ENCODE results near the gene LTB. TPM values are rescaled to one million over a fixed set of nuclear protein-coding genes. Genes with fewer than 3 reads are reported as not detected.

The LTB gene
- total and polyA plus RNA-seq, 2 donors, result 128 to 337 TPM

- WGBS, result 41% methylated on average over 11 of the region's 11 CpGs
- H3K27me3 ChIP-seq (ENCODE audit: control insufficient read depth in 2 of 2, insufficient read depth in 1 of 2, low read length in 1 of 2), result no peaks in the 10 kb centered on the region
- H3K4me3 ChIP-seq (ENCODE audit: low read length in 2 of 2), result peak overlapping the region; percentile 68 to 84
- peak overlapping the region; percentile 98 for H3K27ac ChIP-seq (ENCODE audit: low read depth in 1 of 2, low read length in 1 of 2)
- H3K9me3 ChIP-seq (ENCODE audit: control insufficient read depth in 2 of 2, insufficient read depth in 1 of 2, low read length in 1 of 2), result peaks cover 0 to 9% of the 10 kb centered on the region in 2 donors
- peaks cover 0 to 24% of the 10 kb centered on the region in 2 donors for H3K36me3 ChIP-seq (ENCODE audit: control insufficient read depth in 2 of 2, insufficient read depth in 2 of 2, low read length in 1 of 2)
- no peak for DNase-seq (ENCODE audit: low read depth in 6 of 9, low spot score in 9 of 9)
- peaks cover 32 to 90% of the 10 kb centered on the region in 2 donors for H3K4me1 ChIP-seq (ENCODE audit: control insufficient read depth in 2 of 2, insufficient read depth in 2 of 2, low read length in 2 of 2)
These were observed 1.8 kb downstream of the LTB start for GRCh38 chr6:31580438-31580740.

DNA sequence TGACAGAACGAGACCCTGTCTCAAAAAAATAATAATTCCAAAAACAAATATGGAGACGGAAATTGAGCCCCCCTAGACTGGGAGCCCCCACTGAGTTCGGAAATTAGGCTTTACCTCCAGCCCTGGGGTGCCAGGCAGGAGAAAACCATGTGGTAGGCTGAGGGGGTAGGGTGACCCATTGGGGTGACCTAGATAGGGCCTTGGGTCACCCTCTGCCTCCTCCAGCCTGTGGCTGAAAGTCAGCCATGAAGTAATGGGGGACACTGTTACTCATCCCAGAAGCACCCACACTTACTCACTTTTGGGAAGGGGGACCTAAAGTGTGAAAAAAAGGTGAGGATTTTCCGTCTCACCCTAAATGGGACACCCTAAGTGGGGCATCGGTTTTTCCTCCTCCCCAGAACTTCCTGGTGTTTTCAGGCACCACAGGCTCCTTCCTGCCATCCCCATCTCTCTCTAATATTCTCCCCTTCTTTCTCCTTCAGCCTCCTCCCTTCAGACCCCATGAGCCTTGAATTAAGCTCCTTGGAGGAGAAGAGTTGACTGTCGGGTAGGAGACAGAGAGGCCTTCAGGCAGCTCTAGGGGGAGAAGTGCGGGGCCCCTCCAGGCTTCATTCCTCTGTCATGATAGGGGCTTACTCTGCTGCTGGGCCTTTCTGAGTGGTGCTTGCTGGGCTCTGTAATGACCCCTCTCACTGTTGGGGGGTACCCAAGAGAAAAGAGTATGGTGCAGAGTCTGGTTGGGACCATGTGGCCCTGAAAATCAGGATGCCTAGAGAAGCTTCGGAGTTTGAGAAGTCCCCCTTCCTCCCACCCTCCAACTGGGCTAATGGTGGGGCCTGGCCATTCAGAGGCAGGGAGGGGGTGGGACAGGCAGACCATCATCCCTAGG is 2.4 kb downstream of the LTB start:
- H3K27ac ChIP-seq (ENCODE audit: low read depth in 1 of 2, low read length in 1 of 2), result peak overlapping the region; percentile 21 to 98
- peaks cover 0 to 9% of the 10 kb centered on the region in 2 donors for H3K9me3 ChIP-seq (ENCODE audit: control insufficient read depth in 2 of 2, insufficient read depth in 1 of 2, low read length in 1 of 2)
- H3K4me3 ChIP-seq (ENCODE audit: low read length in 2 of 2), result peak overlapping the region; percentile 68 to 84
- no peak for DNase-seq (ENCODE audit: low read depth in 6 of 9, low spot score in 9 of 9)
- peaks cover 27 to 90% of the 10 kb centered on the region in 2 donors for H3K4me1 ChIP-seq (ENCODE audit: control insufficient read depth in 2 of 2, insufficient read depth in 2 of 2, low read length in 2 of 2)
- WGBS, result 96% methylated on average over 8 of the region's 8 CpGs
- peaks cover 0 to 24% of the 10 kb centered on the region in 2 donors for H3K36me3 ChIP-seq (ENCODE audit: control insufficient read depth in 2 of 2, insufficient read depth in 2 of 2, low read length in 1 of 2)
- no peaks in the 10 kb centered on the region for H3K27me3 ChIP-seq (ENCODE audit: control insufficient read depth in 2 of 2, insufficient read depth in 1 of 2, low read length in 1 of 2)

- no peak overlapping the region for H3K27ac ChIP-seq (ENCODE audit: low read depth in 1 of 2, low read length in 1 of 2)
- H3K4me3 ChIP-seq (ENCODE audit: low read length in 2 of 2), result peak overlapping the region in 1 of 2 donors; percentile 84
- peaks cover 0 to 9% of the 10 kb centered on the region in 2 donors for H3K9me3 ChIP-seq (ENCODE audit: control insufficient read depth in 2 of 2, insufficient read depth in 1 of 2, low read length in 1 of 2)
- DNase-seq (ENCODE audit: low read depth in 6 of 9, low spot score in 9 of 9), result no peak
- H3K36me3 ChIP-seq (ENCODE audit: control insufficient read depth in 2 of 2, insufficient read depth in 2 of 2, low read length in 1 of 2), result peaks cover 0 to 24% of the 10 kb centered on the region in 2 donors
- peaks cover 21 to 90% of the 10 kb centered on the region in 2 donors for H3K4me1 ChIP-seq (ENCODE audit: control insufficient read depth in 2 of 2, insufficient read depth in 2 of 2, low read length in 2 of 2)
- H3K27me3 ChIP-seq (ENCODE audit: control insufficient read depth in 2 of 2, insufficient read depth in 1 of 2, low read length in 1 of 2), result no peaks in the 10 kb centered on the region
- 97% methylated on average over 3 of the region's 3 CpGs for WGBS
These were observed 3.1 kb downstream of the LTB start for GRCh38 chr6:31579119-31579505.

GRCh38 chr6:31578184-31579118 is 3.8 kb downstream of the LTB start:
- peaks cover 0 to 9% of the 10 kb centered on the region in 2 donors for H3K9me3 ChIP-seq (ENCODE audit: control insufficient read depth in 2 of 2, insufficient read depth in 1 of 2, low read length in 1 of 2)
- H3K4me1 ChIP-seq (ENCODE audit: control insufficient read depth in 2 of 2, insufficient read depth in 2 of 2, low read length in 2 of 2), result peaks cover 19 to 90% of the 10 kb centered on the region in 2 donors
- no peaks in the 10 kb centered on the region for H3K27me3 ChIP-seq (ENCODE audit: control insufficient read depth in 2 of 2, insufficient read depth in 1 of 2, low read length in 1 of 2)
- no peak overlapping the region for H3K4me3 ChIP-seq (ENCODE audit: low read length in 2 of 2)
- H3K36me3 ChIP-seq (ENCODE audit: control insufficient read depth in 2 of 2, insufficient read depth in 2 of 2, low read length in 1 of 2), result peaks cover 0 to 24% of the 10 kb centered on the region in 2 donors
- 97% methylated on average over 12 of the region's 12 CpGs for WGBS
- no peak for DNase-seq (ENCODE audit: low read depth in 6 of 9, low spot score in 9 of 9)
- peak overlapping the region in 1 of 2 donors; percentile 26 for H3K27ac ChIP-seq (ENCODE audit: low read depth in 1 of 2, low read length in 1 of 2)

DNA sequence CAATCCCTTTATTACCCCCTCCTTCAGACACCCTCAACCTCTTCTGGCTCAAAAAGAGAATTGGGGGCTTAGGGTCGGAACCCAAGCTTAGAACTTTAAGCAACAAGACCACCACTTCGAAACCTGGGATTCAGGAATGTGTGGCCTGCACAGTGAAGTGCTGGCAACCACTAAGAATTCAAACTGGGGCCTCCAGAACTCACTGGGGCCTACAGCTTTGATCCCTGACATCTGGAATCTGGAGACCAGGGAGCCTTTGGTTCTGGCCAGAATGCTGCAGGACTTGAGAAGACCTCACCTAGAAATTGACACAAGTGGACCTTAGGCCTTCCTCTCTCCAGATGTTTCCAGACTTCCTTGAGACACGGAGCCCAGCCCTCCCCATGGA is 4.7 kb downstream of the LTB start:
- H3K27ac ChIP-seq (ENCODE audit: low read depth in 1 of 2, low read length in 1 of 2), result no peak overlapping the region
- no peak for DNase-seq (ENCODE audit: low read depth in 6 of 9, low spot score in 9 of 9)
- peaks cover 0 to 10% of the 10 kb centered on the region in 2 donors for H3K9me3 ChIP-seq (ENCODE audit: control insufficient read depth in 2 of 2, insufficient read depth in 1 of 2, low read length in 1 of 2)
- WGBS, result 97% methylated on average over 3 of the region's 3 CpGs
- no peak overlapping the region for H3K4me3 ChIP-seq (ENCODE audit: low read length in 2 of 2)
- H3K4me1 ChIP-seq (ENCODE audit: control insufficient read depth in 2 of 2, insufficient read depth in 2 of 2, low read length in 2 of 2), result peaks cover 18 to 90% of the 10 kb centered on the region in 2 donors
- H3K27me3 ChIP-seq (ENCODE audit: control insufficient read depth in 2 of 2, insufficient read depth in 1 of 2, low read length in 1 of 2), result no peaks in the 10 kb centered on the region
- H3K36me3 ChIP-seq (ENCODE audit: control insufficient read depth in 2 of 2, insufficient read depth in 2 of 2, low read length in 1 of 2), result peaks cover 0 to 24% of the 10 kb centered on the region in 2 donors

GRCh38 chr6:31576897-31577578 is 5.2 kb downstream of the LTB start:
- peaks cover 18 to 90% of the 10 kb centered on the region in 2 donors for H3K4me1 ChIP-seq (ENCODE audit: control insufficient read depth in 2 of 2, insufficient read depth in 2 of 2, low read length in 2 of 2)
- DNase-seq (ENCODE audit: low read depth in 6 of 9, low spot score in 9 of 9), result no peak
- H3K9me3 ChIP-seq (ENCODE audit: control insufficient read depth in 2 of 2, insufficient read depth in 1 of 2, low read length in 1 of 2), result peaks cover 0 to 7% of the 10 kb centered on the region in 2 donors
- H3K36me3 ChIP-seq (ENCODE audit: control insufficient read depth in 2 of 2, insufficient read depth in 2 of 2, low read length in 1 of 2), result peaks cover 0 to 24% of the 10 kb centered on the region in 2 donors
- H3K4me3 ChIP-seq (ENCODE audit: low read length in 2 of 2), result peak overlapping the region in 1 of 2 donors; percentile 47
- no peaks in the 10 kb centered on the region for H3K27me3 ChIP-seq (ENCODE audit: control insufficient read depth in 2 of 2, insufficient read depth in 1 of 2, low read length in 1 of 2)
- no peak overlapping the region for H3K27ac ChIP-seq (ENCODE audit: low read depth in 1 of 2, low read length in 1 of 2)
- 87% methylated on average over 19 of the region's 19 CpGs for WGBS

DNA sequence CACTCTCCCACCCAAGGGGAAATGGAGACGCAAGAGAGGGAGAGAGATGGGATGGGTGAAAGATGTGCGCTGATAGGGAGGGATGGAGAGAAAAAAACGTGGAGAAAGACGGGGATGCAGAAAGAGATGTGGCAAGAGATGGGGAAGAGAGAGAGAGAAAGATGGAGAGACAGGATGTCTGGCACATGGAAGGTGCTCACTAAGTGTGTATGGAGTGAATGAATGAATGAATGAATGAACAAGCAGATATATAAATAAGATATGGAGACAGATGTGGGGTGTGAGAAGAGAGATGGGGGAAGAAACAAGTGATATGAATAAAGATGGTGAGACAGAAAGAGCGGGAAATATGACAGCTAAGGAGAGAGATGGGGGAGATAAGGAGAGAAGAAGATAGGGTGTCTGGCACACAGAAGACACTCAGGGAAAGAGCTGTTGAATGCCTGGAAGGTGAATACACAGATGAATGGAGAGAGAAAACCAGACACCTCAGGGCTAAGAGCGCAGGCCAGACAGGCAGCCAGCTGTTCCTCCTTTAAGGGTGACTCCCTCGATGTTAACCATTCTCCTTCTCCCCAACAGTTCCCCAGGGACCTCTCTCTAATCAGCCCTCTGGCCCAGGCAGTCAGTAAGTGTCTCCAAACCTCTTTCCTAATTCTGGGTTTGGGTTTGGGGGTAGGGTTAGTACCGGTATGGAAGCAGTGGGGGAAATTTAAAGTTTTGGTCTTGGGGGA is 6.1 kb downstream of the LTB start:
- Histone ChIP-seq H3K9me3 (ENCODE audit: control insufficient read depth in 2 of 2, insufficient read depth in 1 of 2, low read length in 1 of 2) (peaks cover 0 to 3% of the 10 kb centered on the region in 2 donors), H3K36me3 (ENCODE audit: control insufficient read depth in 2 of 2, insufficient read depth in 2 of 2, low read length in 1 of 2) (peaks cover 0 to 24% of the 10 kb centered on the region in 2 donors), H3K27me3 (ENCODE audit: control insufficient read depth in 2 of 2, insufficient read depth in 1 of 2, low read length in 1 of 2) (no peaks in the 10 kb centered on the region), H3K4me1 (ENCODE audit: control insufficient read depth in 2 of 2, insufficient read depth in 2 of 2, low read length in 2 of 2) (peaks cover 22 to 96% of the 10 kb centered on the region in 2 donors), H3K27ac (ENCODE audit: low read depth in 1 of 2, low read length in 1 of 2) (peak overlapping the region in 1 of 2 donors; percentile 1), H3K4me3 (ENCODE audit: low read length in 2 of 2) (peak overlapping the region in 1 of 2 donors; percentile 47)
- WGBS, result 80% methylated on average over 8 of the region's 8 CpGs
- DNase-seq (ENCODE audit: low read depth in 6 of 9, low spot score in 9 of 9), result no peak

DNA sequence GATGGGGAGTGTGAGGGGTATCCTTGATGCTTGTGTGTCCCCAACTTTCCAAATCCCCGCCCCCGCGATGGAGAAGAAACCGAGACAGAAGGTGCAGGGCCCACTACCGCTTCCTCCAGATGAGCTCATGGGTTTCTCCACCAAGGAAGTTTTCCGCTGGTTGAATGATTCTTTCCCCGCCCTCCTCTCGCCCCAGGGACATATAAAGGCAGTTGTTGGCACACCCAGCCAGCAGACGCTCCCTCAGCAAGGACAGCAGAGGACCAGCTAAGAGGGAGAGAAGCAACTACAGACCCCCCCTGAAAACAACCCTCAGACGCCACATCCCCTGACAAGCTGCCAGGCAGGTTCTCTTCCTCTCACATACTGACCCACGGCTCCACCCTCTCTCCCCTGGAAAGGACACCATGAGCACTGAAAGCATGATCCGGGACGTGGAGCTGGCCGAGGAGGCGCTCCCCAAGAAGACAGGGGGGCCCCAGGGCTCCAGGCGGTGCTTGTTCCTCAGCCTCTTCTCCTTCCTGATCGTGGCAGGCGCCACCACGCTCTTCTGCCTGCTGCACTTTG is 6.8 kb downstream of the LTB start, which contains the start of gene TNF:
Gene TNF (plus strand): TSS at position 231 of the 567 bp plus-strand sequence. CDS start 177 bp downstream, at position 408.
- Histone ChIP-seq H3K27me3 (ENCODE audit: control insufficient read depth in 2 of 2, insufficient read depth in 1 of 2, low read length in 1 of 2) (no peaks in the 10 kb centered on the region), H3K4me1 (ENCODE audit: control insufficient read depth in 2 of 2, insufficient read depth in 2 of 2, low read length in 2 of 2) (peaks cover 22 to 98% of the 10 kb centered on the region in 2 donors), H3K36me3 (ENCODE audit: control insufficient read depth in 2 of 2, insufficient read depth in 2 of 2, low read length in 1 of 2) (peaks cover 0 to 22% of the 10 kb centered on the region in 2 donors), H3K4me3 (ENCODE audit: low read length in 2 of 2) (peak within 1 kb of the TSS; percentile 6 to 47), H3K9me3 (ENCODE audit: control insufficient read depth in 2 of 2, insufficient read depth in 1 of 2, low read length in 1 of 2) (peaks cover 0 to 3% of the 10 kb centered on the region in 2 donors), H3K27ac (ENCODE audit: low read depth in 1 of 2, low read length in 1 of 2) (peak within 1 kb of the TSS; percentile 1 to 38)
- 49% methylated on average over 19 of the region's 19 CpGs for WGBS
- DNase-seq (ENCODE audit: low read depth in 6 of 9, low spot score in 9 of 9), result peak in 2 of 9 donors; percentile 34 to 60
